Caco-2 (cell line): Measurements from ENCODE around the gene DDX31. TPM values are rescaled to one million over a fixed set of nuclear protein-coding genes. Genes with fewer than 3 reads are reported as not detected.

Source experiments
- BruUV-seq: library from RNA; stranded (reverse); fragments of 400-500 nt; replicated peaks from 2 replicates; lab custom pipeline; 2021; lab: Mats Ljungman, UMichigan
- CTCF ChIA-PET: fragments of 300-600 bp; sonication (Branson Sonifier 250); formaldehyde crosslinking; loops from one replicate; lab custom pipeline; 2022; ENCODE audit warnings: antibody characterized with exemption; lab: Charles Lee
- POLR2A ChIA-PET: fragments of 300-600 bp; sonication (Branson Sonifier 250); formaldehyde crosslinking; loops from one replicate; lab custom pipeline; 2022; ENCODE audit warnings: antibody characterized with exemption; lab: Charles Lee
- DNase-seq, 2 experiments: peaks; one replicate each; pipeline versions ENCODE4 v3.0.0 to v3.0.0-alpha.2; 2020 to 2022
- H3K27me3 ChIP-seq: replicated peaks from 2 replicates; pipeline ENCODE4 v1.6.0; 2011; ENCODE audit warnings: low read length; ENCODE audit not compliant: control insufficient read depth, insufficient read depth
- H3K36me3 ChIP-seq: 2 replicates; pipeline ENCODE4 v1.5.1; 2011; ENCODE audit warnings: low read length; ENCODE audit not compliant: control insufficient read depth, insufficient read depth
- H3K4me1 ChIP-seq: fragments of 250-450 bp; sonication (Bioruptor Pico); 2 replicates; pipeline ENCODE4 v1.5.1; 2020; ENCODE audit warnings: mild to moderate bottlenecking
- H3K4me3 ChIP-seq: 2 replicates; pipeline ENCODE4 v1.5.1; 2011; ENCODE audit warnings: low read depth, mild to moderate bottlenecking, control low read depth, low read length
- H3K9me3 ChIP-seq: fragments of 250-450 bp; sonication (Bioruptor Pico); 2 replicates; pipeline ENCODE4 v1.5.1; 2020; ENCODE audit warnings: mild to moderate bottlenecking, moderate library complexity
- H3K27ac Mint-ChIP-seq: one replicate; pipeline ENCODE4 v1.8.0; 2022; ENCODE audit warnings: mixed read lengths; ENCODE audit not compliant: unreplicated experiment
- H3K27me3 Mint-ChIP-seq: one replicate; pipeline ENCODE4 v1.8.0; 2022; ENCODE audit warnings: mixed read lengths; ENCODE audit not compliant: insufficient read depth, unreplicated experiment
- H3K36me3 Mint-ChIP-seq: one replicate; pipeline ENCODE4 v1.8.0; 2022; ENCODE audit warnings: mild to moderate bottlenecking, mixed read lengths; ENCODE audit not compliant: insufficient read depth, unreplicated experiment
- H3K4me1 Mint-ChIP-seq: one replicate; pipeline ENCODE4 v1.8.0; 2022; ENCODE audit warnings: low read depth, mixed read lengths; ENCODE audit not compliant: unreplicated experiment
- H3K4me3 Mint-ChIP-seq: one replicate; pipeline ENCODE4 v1.8.0; 2022; ENCODE audit warnings: mild to moderate bottlenecking, moderate library complexity, mixed read lengths; ENCODE audit not compliant: unreplicated experiment
- H3K9me3 Mint-ChIP-seq: one replicate; pipeline ENCODE4 v1.8.0; 2022; ENCODE audit warnings: mixed read lengths; ENCODE audit not compliant: unreplicated experiment
- CTCF ChIP-seq, 2 experiments: fragments of 200-600 bp in 1 of 2; IDR thresholded peaks; 1 replicate in 1 of 2; 2 replicates in 1 of 2; pipeline versions ENCODE4 v1.5.1 to v1.8.0; 2011 to 2022; ENCODE audit warnings: antibody characterized with exemption in 1 of 2, control low read depth in 1 of 2, inconsistent platforms in 1 of 2, low read depth in 1 of 2, low read length in 1 of 2, mild to moderate bottlenecking in 1 of 2, moderate library complexity in 1 of 2; ENCODE audit not compliant: insufficient read depth in 1 of 2, severe bottlenecking in 1 of 2, unreplicated experiment in 1 of 2
- intact Hi-C: fragments of 100-400 bp; cut with micrococcal nuclease; formaldehyde crosslinking; loops from one replicate; pipeline ENCODE4 v1.10.0; 2022; ENCODE audit not compliant: unreplicated experiment
- total RNA-seq: library from RNA; stranded (reverse); gene quantifications from 2 replicates; pipeline ENCODE4 v1.2.3, GENCODE V29; 2022

The DDX31 gene
- total RNA-seq, 1 experiment from 2014 or later, result 23.1 TPM

GRCh38 chr9:132555528-132555927 lies 114.3 kb downstream of the DDX31 start:
- peaks cover 24% of the 10 kb centered on the region for H3K27me3 Mint-ChIP-seq
- no peaks in the 10 kb centered on the region for H3K27me3 ChIP-seq
- CTCF ChIA-PET, result no interaction called here
- H3K9me3 Mint-ChIP-seq, result no peaks in the 10 kb centered on the region
- H3K4me3 ChIP-seq, result no peak overlapping the region
- H3K27ac Mint-ChIP-seq, result no peak overlapping the region
- TF ChIP-seq CTCF (IDR thresholded peaks at IDR 0.05; ENCODE audit: insufficient read depth in 1 of 2, low read depth in 1 of 2, low read length in 1 of 2, severe bottlenecking in 1 of 2, unreplicated experiment in 1 of 2), result no peak
- H3K4me1 ChIP-seq, result no peaks in the 10 kb centered on the region
- intact Hi-C loops, result no loop called here
- no peaks in the 10 kb centered on the region for H3K4me1 Mint-ChIP-seq
- no peaks in the 10 kb centered on the region for H3K9me3 ChIP-seq
- POLR2A ChIA-PET, result no interaction called here
- no peak for DNase-seq
- no TSS peak for BruUV-seq
- no peaks in the 10 kb centered on the region for H3K36me3 ChIP-seq
- H3K4me3 Mint-ChIP-seq, result no peak overlapping the region
- H3K36me3 Mint-ChIP-seq, result no peaks in the 10 kb centered on the region

- H3K27ac Mint-ChIP-seq, result no peak overlapping the region
- no peaks in the 10 kb centered on the region for H3K36me3 Mint-ChIP-seq
- CTCF ChIA-PET, result no interaction called here
- no peaks in the 10 kb centered on the region for H3K9me3 Mint-ChIP-seq
- H3K27me3 Mint-ChIP-seq, result peaks cover 21% of the 10 kb centered on the region
- POLR2A ChIA-PET, result no interaction called here
- no peak overlapping the region for H3K4me3 ChIP-seq
- DNase-seq, result no peak
- BruUV-seq, result no TSS peak
- no peaks in the 10 kb centered on the region for H3K4me1 ChIP-seq
- H3K9me3 ChIP-seq, result no peaks in the 10 kb centered on the region
- TF ChIP-seq CTCF (IDR thresholded peaks at IDR 0.05; ENCODE audit: insufficient read depth in 1 of 2, low read depth in 1 of 2, low read length in 1 of 2, severe bottlenecking in 1 of 2, unreplicated experiment in 1 of 2), result no peak
- H3K4me3 Mint-ChIP-seq, result no peak overlapping the region
- no peaks in the 10 kb centered on the region for H3K27me3 ChIP-seq
- intact Hi-C loops, result no loop called here
- no peaks in the 10 kb centered on the region for H3K4me1 Mint-ChIP-seq
- H3K36me3 ChIP-seq, result no peaks in the 10 kb centered on the region
These were observed 115.0 kb downstream of the DDX31 start for GRCh38 chr9:132554755-132555154.

GRCh38 chr9:132552041-132552440 lies 117.7 kb downstream of the DDX31 start:
- Mint-ChIP-seq H3K9me3 (no peaks in the 10 kb centered on the region), H3K4me3 (no peak overlapping the region), H3K27ac (no peak overlapping the region), H3K36me3 (no peaks in the 10 kb centered on the region), H3K27me3 (peaks cover 8% of the 10 kb centered on the region), H3K4me1 (no peaks in the 10 kb centered on the region)
- H3K4me3 ChIP-seq, result no peak overlapping the region
- no peaks in the 10 kb centered on the region for H3K36me3 ChIP-seq
- no peaks in the 10 kb centered on the region for H3K4me1 ChIP-seq
- ChIA-PET POLR2A (no interaction called here), CTCF (no interaction called here)
- TF ChIP-seq CTCF (IDR thresholded peaks at IDR 0.05; ENCODE audit: insufficient read depth in 1 of 2, low read depth in 1 of 2, low read length in 1 of 2, severe bottlenecking in 1 of 2, unreplicated experiment in 1 of 2), result no peak
- no peaks in the 10 kb centered on the region for H3K27me3 ChIP-seq
- no peaks in the 10 kb centered on the region for H3K9me3 ChIP-seq
- DNase-seq, result no peak
- BruUV-seq, result no TSS peak
- intact Hi-C loops, result no loop called here
